Coronary artery (tissue), 2 donors: ENCODE results near the gene PLPPR1.

Source experiments
- DNase-seq: peaks from one replicate; pipeline ENCODE4 v3.0.0-alpha.2; 2017; ENCODE audit warnings: low spot score
- H3K27ac ChIP-seq, 2 donors: fragments of 200-600 bp; sonication (generic); one replicate each; pipeline ENCODE4 v1.5.1; 2016 to 2019
- H3K4me3 ChIP-seq: fragments of 200-600 bp; sonication (generic); 2 replicates; pipeline ENCODE4 v1.5.1; 2016; ENCODE audit warnings: mild to moderate bottlenecking, moderate library complexity
- TF ChIP-seq, protein P1 (sequence below): fragments of 200-600 bp; sonication (generic); IDR thresholded peaks from one replicate; pipeline ENCODE4 v1.5.1; 2019; ENCODE audit warnings: antibody characterized with exemption

PLPPR1 gene

DNA sequence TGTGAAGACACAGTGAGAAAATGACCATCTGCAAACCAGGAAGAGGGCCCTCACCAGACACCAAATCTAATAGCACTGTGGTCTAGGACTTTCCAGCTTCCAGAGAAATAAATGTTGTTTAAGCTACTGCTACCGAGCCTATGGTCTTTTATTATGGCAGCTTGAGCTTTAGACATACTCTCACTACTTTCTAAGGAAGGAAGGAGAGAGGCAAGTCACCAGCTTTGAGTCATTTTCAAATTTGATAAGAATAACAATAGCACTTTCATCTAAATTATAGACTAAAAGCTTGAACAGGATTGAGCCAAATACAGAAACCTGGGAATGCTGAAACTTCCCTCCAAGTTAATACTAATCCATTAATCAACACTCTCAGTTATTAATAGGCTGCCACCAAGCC, 64.4 kb downstream of the PLPPR1 start:
- Histone ChIP-seq H3K27ac (no peak overlapping the region), H3K4me3 (no peak overlapping the region)
- TF ChIP-seq, protein P1, sequence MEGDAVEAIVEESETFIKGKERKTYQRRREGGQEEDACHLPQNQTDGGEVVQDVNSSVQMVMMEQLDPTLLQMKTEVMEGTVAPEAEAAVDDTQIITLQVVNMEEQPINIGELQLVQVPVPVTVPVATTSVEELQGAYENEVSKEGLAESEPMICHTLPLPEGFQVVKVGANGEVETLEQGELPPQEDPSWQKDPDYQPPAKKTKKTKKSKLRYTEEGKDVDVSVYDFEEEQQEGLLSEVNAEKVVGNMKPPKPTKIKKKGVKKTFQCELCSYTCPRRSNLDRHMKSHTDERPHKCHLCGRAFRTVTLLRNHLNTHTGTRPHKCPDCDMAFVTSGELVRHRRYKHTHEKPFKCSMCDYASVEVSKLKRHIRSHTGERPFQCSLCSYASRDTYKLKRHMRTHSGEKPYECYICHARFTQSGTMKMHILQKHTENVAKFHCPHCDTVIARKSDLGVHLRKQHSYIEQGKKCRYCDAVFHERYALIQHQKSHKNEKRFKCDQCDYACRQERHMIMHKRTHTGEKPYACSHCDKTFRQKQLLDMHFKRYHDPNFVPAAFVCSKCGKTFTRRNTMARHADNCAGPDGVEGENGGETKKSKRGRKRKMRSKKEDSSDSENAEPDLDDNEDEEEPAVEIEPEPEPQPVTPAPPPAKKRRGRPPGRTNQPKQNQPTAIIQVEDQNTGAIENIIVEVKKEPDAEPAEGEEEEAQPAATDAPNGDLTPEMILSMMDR: no peak
- DNase-seq: no peak

DNA sequence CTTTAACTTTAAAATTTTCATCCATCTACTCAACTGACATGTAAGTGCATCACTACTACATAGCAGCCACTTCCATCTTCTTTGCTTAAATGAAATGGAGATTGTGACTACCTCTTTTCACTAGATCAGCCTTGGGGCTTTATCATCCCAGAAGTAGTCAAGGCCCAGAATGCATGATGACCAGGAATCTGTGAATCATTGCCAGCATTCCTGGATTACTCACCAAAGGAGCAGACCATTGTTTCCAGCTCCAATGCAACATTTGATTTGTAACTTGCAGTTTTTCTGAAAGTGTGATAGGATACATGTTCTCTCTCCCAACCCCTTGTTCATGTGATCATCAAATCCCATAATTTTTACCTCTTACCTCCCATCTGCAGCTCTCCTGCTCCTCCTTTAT, 65.1 kb downstream of the PLPPR1 start:
- H3K27ac ChIP-seq: no peak overlapping the region
- no peak for DNase-seq
- no peak overlapping the region for H3K4me3 ChIP-seq
- TF ChIP-seq, protein P1: no peak

DNA sequence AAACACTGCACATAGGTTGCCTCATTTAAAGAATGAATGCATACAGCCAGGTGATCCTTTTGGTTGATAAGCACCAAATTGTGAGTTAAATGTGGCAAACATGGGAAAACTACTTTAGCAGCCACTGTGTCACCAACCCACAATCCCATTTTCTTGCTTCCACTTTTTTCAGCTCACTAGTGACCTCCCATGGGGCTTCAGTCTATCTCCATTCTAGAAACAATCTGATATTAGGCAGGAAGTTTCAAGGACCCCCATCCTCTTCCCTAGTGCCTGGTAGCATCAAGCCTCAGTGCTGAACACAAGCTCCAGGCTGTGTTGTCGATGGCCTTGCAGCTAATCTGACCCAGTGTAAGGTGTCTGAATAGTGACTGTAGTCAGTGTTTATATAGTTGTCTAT, 66.2 kb downstream of the PLPPR1 start:
- no peak for DNase-seq
- H3K4me3 ChIP-seq: no peak overlapping the region
- TF ChIP-seq, protein P1: no peak
- H3K27ac ChIP-seq: no peak overlapping the region

DNA sequence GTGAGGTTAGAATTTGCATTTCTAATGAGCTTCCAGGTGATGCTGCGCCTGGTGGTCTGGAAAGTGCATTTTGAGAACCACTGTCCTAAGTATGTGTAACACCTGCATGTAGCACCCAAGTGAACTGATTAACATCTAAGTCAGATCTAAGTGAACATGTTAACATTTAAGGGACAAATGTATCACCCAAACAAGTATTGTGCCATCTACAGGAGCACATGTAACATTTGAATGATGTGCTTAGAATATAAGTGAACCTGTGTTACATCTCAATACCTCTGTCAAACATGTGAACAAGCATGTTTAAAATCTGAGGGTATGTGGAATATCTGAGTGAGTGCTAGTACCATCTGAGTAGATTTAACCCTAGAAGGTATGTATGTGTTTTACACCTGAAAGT, 68.7 kb downstream of the PLPPR1 start:
- Histone ChIP-seq H3K27ac (no peak overlapping the region), H3K4me3 (no peak overlapping the region)
- no peak for DNase-seq
- TF ChIP-seq, protein P1: no peak

DNA sequence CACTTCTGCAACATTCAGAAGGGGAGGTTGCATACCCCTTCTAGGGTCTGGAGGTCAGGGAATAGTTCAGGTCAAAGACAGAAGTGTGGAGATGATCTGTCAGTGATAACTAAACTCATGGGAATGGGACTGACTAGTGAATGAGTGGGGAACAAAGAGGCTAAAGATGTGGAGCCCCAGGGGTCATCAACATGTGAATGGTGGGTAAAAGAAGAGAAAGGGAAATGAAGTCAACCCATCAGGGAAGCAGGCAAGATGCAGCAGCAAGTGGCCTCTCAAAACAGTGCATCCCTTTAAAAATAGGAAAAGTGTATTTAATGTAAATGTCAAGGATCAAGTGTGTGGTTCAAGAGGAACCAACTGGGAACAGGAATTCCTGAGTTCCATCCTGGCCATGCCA, 69.9 kb downstream of the PLPPR1 start:
- no peak for DNase-seq
- TF ChIP-seq, protein P1: no peak
- H3K4me3 ChIP-seq: no peak overlapping the region
- no peak overlapping the region for H3K27ac ChIP-seq

DNA sequence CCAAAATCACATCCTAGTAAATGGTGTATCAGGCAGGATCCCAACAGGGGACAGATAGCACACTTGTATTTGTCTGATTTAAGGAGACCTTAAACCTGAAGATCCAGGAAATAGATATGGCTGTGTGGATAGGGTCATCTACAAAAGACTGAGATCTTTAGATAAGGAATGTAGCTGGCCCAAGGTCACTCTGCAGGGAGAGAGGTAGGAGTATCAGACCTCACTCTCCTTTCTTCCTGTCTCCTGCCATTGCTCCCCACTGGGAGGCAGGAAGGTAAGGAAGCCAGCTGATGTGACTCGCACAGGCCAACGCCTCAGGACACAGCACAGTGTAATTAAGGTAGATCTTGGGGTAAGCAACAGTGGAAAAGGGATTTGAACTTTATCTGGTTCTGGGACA, 85.8 kb downstream of the PLPPR1 start:
- no peak for DNase-seq
- TF ChIP-seq, protein P1: no peak
- no peak overlapping the region for H3K27ac ChIP-seq
- H3K4me3 ChIP-seq: no peak overlapping the region

DNA sequence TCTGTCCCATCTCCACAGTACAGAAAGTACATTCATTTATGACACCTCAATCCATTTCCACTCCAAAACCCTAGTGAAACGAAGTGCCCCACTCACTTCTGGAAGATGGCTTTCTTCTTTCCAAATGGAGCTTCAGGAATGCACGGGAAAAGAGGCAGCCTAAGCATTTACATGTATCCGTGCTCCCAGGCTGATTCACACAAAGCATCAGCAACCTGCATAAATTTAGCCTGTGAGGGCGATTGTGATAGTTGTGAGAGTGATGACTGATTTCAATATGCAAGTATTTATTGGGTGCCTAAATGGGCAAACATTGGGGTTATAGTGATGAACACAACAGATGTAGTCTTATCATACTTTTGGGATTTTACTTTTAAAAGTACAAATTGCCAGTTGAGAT, 86.6 kb downstream of the PLPPR1 start:
- no peak for DNase-seq
- TF ChIP-seq, protein P1: no peak
- H3K4me3 ChIP-seq: no peak overlapping the region

More for the DNA sequence above, 86.6 kb downstream of the PLPPR1 start:
- H3K27ac ChIP-seq: no peak overlapping the region
